Activated gamma-delta T cell treated with anti-CD3 and anti-CD28 coated beads, Interleukin-2, amount 50 U/mL, for 16 hours (primary cell): ENCODE results near the gene ARID1B.

Experiments
- DNase-seq: peaks from one replicate; pipeline ENCODE4 v3.0.0-alpha.2; 2020; ENCODE audit warnings: low read depth

ARID1B gene

GRCh38 chr6:157185986-157186385, 408.8 kb downstream of the ARID1B start:
- DNase-seq: no peak

- no peak for DNase-seq
Measured at GRCh38 chr6:157186785-157187181, 409.6 kb downstream of the ARID1B start.

GRCh38 chr6:157187182-157188083, 410.3 kb downstream of the ARID1B start:
- no peak for DNase-seq

- no peak for DNase-seq
Measured at GRCh38 chr6:157188213-157188612, 411.0 kb downstream of the ARID1B start.

GRCh38 chr6:157193443-157193996, 416.3 kb downstream of the ARID1B start:
- DNase-seq: no peak

DNA sequence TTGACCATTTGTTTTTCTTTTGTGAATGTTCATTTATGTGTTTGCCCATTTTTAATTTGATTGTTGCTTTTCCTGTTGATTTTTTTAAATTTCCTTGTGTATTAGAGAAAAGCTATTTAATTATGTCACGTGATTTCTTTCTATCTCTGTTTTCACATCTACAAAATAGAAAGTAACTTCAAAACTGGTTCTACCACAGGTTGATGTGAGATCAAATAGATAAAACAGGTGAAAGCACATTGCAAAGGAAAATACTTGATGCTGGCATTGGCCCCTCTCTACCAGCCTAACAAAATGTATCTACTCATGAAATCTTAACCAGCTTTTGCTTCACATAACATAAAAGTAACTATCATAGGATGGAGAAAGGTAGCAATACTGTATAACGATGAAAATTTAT, 416.9 kb downstream of the ARID1B start:
- DNase-seq: no peak

DNA sequence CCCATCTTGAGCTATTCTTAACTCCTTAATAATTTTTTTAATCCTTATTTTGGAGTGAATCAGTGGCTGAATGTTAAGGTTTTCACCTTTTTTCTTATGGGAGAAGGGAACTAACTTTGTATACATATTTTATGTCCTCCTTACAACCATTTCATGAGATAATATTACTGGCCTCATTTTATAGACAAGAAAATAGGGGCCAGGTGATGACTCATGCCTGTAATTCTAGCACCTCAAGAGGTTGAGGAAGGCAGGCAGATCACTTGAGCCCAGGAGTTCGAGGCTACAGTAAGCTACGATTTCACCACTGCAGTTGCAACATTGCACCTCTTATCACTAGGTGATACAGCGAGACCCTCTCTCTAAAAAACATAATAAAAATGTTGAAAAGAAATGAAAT, 417.5 kb downstream of the ARID1B start:
- DNase-seq: no peak

DNA sequence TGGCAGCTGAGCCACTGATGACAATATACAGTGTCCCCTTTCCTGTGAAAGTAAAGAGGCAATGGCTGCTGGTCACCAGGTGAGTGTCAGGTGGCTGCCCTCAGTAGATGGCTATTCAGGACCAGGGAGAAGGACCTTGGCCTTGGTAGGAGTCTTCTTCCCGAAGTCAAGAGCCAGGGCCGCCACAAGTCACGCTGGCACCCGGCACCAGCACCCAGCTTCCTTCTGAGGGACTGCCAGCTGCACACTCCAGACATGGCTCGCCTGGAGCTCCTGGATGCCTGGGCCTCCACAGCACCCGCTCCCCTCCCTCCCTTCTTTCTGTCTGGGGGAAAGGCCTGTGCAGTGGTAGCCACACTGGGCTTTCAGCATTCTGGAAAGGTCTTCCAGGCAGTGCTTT, 419.2 kb downstream of the ARID1B start:
- DNase-seq: no peak

DNA sequence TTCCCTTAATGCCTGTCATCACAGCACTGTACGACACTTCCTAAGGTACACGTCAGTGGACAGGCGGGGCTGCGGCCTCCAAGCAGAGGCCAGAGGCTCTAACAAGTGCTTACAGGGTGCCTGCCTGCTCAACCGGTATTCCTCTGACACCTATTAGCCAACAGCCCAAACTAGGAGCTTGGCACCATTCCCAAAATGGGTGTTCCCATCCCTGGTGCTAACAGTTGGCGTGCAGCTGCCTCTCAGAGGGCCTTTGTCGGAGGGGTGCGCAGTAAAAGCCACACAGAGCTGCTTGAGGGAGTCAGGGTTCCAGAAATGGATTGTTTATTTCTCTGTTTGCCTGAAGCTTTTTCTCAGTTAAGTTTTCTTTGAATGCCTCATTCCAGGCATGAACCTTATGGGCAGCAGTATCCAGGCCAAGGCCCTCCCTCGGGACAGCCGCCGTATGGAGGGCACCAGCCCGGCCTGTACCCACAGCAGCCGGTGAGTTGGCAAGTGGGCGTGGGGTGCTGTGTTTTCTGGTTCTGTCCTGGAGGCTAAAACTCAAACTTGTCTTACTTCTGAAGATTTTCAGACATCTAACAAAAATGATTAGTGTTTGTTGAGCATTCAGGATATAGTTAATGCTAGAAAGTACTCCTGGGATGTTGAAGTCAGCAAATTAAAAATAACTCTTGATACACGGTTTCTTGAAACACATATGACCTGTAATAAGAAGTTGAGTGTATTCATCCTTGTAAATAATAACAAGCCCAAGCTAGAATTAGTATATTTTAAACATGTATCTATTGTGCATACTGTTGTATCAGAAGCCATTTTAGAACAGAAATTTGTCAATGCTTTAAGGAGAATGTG, 421.5 kb downstream of the ARID1B start:
- no peak for DNase-seq

DNA sequence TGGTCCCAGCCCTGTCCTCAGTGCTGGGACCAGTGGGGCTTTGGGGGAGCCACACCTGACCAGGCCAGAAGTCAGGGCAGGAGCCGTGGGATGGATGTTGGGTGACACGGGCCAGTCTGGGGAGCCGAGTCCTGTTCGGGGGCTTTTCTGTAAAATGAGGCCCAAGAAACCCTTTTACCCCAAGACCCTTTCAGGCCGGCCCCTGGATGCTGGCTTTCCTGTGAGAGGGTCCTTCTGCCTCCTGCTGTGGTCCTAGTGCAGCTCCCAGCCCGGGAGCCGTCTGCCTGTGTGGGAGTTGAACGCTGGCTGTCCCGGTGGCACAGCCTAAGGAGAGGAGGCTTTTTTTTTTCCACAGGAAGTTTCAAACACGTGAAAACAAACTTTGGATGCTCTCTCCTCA, 422.9 kb downstream of the ARID1B start:
- no peak for DNase-seq

- DNase-seq: no peak
Measured at GRCh38 chr6:157200611-157201010, 423.4 kb downstream of the ARID1B start.

DNA sequence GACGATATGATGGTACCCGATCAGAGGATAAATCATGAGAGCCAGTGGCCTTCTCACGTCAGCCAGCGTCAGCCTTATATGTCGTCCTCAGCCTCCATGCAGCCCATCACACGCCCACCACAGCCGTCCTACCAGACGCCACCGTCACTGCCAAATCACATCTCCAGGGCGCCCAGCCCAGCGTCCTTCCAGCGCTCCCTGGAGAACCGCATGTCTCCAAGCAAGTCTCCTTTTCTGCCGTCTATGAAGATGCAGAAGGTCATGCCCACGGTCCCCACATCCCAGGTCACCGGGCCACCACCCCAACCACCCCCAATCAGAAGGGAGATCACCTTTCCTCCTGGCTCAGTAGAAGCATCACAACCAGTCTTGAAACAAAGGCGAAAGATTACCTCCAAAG, 423.9 kb downstream of the ARID1B start:
- DNase-seq: no peak

- DNase-seq: no peak
Measured at GRCh38 chr6:157203312-157203744, 426.1 kb downstream of the ARID1B start.

- DNase-seq: no peak
Measured at GRCh38 chr6:157203764-157204163, 426.6 kb downstream of the ARID1B start.

DNA sequence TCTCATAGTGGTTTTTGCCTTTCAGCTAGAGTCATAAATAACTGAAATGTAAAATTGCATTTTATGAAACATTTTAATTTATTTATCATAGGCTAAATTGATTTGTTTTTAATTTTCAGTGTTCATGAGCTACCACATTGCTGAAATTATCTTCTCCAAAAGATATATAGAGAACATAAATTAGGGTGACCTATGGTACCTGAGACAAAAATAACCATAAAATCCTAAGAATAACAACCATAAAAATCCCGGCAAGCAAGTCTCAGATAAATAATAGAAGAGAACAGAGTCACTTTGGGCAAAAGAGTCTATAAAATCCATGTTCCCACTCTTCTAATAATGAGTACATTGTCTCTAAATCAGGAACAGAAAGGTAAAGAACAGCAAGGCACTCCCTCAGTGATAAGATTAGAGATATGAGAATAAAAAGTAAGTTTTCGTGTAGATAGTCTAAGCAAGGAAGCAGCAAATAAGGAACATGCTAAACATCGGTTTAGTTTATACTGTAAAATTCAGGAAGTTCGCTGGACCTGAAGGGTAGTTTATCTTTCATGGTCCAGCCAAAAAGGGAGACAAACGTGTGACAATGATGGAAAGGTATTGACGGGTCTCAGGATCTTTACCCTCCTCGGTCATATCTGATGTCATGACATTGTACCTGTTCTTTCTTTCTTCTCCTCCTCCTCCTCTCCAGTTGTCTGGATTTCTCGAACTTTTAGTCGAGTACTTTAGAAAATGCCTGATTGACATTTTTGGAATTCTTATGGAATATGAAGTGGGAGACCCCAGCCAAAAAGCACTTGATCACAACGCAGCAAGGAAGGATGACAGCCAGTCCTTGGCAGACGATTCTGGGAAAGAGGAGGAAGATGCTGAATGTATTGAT, 428.5 kb downstream of the ARID1B start:
- no peak for DNase-seq

- no peak for DNase-seq
Measured at GRCh38 chr6:157206359-157206815, 429.2 kb downstream of the ARID1B start.

DNA sequence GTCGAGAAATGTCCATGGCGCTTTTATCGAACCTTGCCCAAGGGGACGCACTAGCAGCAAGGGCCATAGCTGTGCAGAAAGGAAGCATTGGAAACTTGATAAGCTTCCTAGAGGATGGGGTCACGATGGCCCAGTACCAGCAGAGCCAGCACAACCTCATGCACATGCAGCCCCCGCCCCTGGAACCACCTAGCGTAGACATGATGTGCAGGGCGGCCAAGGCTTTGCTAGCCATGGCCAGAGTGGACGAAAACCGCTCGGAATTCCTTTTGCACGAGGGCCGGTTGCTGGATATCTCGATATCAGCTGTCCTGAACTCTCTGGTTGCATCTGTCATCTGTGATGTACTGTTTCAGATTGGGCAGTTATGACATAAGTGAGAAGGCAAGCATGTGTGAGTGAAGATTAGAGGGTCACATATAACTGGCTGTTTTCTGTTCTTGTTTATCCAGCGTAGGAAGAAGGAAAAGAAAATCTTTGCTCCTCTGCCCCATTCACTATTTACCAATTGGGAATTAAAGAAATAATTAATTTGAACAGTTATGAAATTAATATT, 430.4 kb downstream of the ARID1B start:
- DNase-seq: no peak

DNA sequence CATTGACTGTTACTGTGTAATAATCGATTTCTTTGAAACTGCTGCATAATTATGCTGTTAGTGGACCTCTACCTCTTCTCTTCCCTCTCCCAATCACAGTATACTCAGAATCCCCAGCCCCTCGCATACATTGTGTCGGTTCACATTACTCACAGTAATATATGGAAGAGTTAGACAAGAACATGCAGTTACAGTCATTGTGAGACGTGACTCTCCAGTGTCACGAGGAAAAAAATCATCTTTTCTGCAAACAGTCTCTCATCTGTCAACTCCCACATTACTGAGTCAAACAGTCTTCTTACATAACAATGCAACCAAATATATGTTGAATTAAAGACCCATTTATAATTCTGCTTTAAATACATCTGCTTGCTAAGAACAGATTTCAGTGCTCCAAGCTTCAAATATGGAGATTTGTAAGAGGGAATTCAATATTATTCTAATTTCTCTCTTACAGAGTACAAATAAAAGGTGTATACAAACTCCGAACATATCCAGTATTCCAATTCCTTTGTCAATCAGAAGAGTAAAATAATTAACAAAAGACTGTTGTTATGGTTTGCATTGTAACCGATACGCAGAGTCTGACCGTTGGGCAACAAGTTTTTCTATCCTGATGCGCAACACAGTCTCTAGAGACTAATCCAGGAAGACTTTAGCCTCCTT, 432.8 kb downstream of the ARID1B start:
- no peak for DNase-seq

GRCh38 chr6:157210954-157211353, 433.8 kb downstream of the ARID1B start:
- DNase-seq: no peak

DNA sequence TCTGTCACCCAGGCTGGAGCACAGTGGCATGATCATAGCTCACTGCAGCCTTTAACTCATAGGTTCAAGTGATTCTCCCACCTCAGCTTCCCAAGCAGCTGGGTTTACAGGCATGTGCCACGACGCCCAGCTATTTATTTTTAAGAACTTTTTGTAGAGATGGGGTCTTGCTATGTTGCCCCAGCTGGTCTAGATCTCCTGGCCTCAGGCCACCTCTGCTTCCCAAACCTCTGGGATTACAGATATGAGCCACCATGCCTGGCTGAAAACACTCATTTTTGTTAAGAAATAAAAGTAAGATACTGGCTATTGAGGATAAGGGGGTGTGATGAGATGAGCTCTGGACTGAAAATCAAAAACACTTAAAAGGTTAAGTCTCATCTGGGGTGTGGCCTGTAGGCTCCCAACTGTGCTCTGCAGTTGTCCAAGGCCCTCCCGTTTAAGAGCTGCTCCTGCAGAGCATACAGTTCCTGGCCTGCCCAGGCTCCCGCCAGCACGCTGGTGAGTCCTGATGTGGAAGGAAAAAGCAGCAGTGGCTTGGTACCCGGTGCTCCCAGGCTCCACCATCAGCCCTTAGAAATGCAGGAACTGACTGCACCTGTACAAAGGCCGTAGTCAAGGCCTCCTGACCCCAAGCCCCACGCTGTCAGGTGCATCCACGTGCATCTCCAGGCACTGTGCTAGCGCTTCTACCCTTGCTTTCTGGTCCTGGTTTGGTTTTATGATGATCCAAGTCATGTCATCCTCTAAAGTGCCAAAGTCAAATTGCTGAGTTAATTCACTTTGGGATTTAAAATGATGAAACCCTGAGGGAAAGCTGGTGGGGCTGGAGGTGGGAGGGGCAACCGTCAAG, 434.7 kb downstream of the ARID1B start:
- no peak for DNase-seq
